HT1080 (cell line): ENCODE results near the gene ZC3H14. TPM values are rescaled to one million over a fixed set of nuclear protein-coding genes. Genes with fewer than 3 reads are reported as not detected.

Experiments
- small RNA-seq: library from RNA; depleted of rRNA; stranded (forward); fragments of <200 nt; gene quantifications from one replicate; pipeline ENCODE3, GENCODE V24; 2014
- total RNA-seq: library from RNA; depleted of rRNA; stranded (reverse); fragments of >200 nt; shearing (Covaris generic); gene quantifications from 2 replicates; pipeline ENCODE4 v1.2.3, GENCODE V29; 2014; rRNA removed

The ZC3H14 gene
- total RNA-seq, 1 experiment from 2014 or later, result 78.4 TPM

Small RNAs within 50 kb of the gene (small RNA-seq; reads per million reads assigned to genes)
- gene RNU4-22P, result not detected

Other genes with a start within 250 kb of the ZC3H14 start
- not detected in 2 replicates for gene KCNK10, start 239.8 kb upstream of the ZC3H14 start, total RNA-seq
- 3.5 and 7.2 TPM in 2 replicates for gene SPATA7, start 177.4 kb upstream of the ZC3H14 start, total RNA-seq
- gene PTPN21, start 8.0 kb upstream of the ZC3H14 start, total RNA-seq, result 2.6 and 3.8 TPM in 2 replicates
- gene EML5, start 229.9 kb downstream of the ZC3H14 start, total RNA-seq, result 1.5 and 2.0 TPM in 2 replicates